HG03439 (cell line): ENCODE measurements around the gene RCOR1.

ENCODE experiments used
- ATAC-seq: cut with Tn5 transposase; IDR thresholded peaks from one replicate; pipeline ENCODE4 v1.9.1; 2021; ENCODE audit warnings: mild to moderate bottlenecking, moderate library complexity; ENCODE audit not compliant: unreplicated experiment

The RCOR1 gene

GRCh38 chr14:102667703-102668102 lies 75.3 kb downstream of the RCOR1 start:
- ATAC-seq = no peak

- no peak for ATAC-seq
These were observed 75.9 kb downstream of the RCOR1 start for GRCh38 chr14:102668291-102668873.

GRCh38 chr14:102671410-102671809 lies 79.0 kb downstream of the RCOR1 start:
- ATAC-seq = no peak

GRCh38 chr14:102672410-102672960 lies 80.0 kb downstream of the RCOR1 start:
- ATAC-seq = no peak

- no peak for ATAC-seq
These were observed 82.9 kb downstream of the RCOR1 start for GRCh38 chr14:102675396-102675795.

- ATAC-seq = no peak
These were observed 85.9 kb downstream of the RCOR1 start for GRCh38 chr14:102678394-102678793.

GRCh38 chr14:102683399-102684297 lies 91.2 kb downstream of the RCOR1 start:
- ATAC-seq = no peak

- no peak for ATAC-seq
These were observed 91.8 kb downstream of the RCOR1 start for GRCh38 chr14:102684298-102684663.

GRCh38 chr14:102686196-102686801 lies 93.8 kb downstream of the RCOR1 start:
- no peak for ATAC-seq

GRCh38 chr14:102688290-102688689 lies 95.8 kb downstream of the RCOR1 start:
- ATAC-seq = no peak

GRCh38 chr14:102690509-102691286 lies 98.2 kb downstream of the RCOR1 start:
- no peak for ATAC-seq

- ATAC-seq = no peak
These were observed 99.3 kb downstream of the RCOR1 start for GRCh38 chr14:102691763-102692162.

- ATAC-seq = no peak
These were observed 99.9 kb downstream of the RCOR1 start for GRCh38 chr14:102692334-102692733.

- no peak for ATAC-seq
These were observed 100.7 kb downstream of the RCOR1 start for GRCh38 chr14:102693006-102693755.

GRCh38 chr14:102694530-102695166 lies 102.2 kb downstream of the RCOR1 start:
- no peak for ATAC-seq

GRCh38 chr14:102695167-102695555 lies 102.7 kb downstream of the RCOR1 start:
- ATAC-seq = no peak

- ATAC-seq = no peak
These were observed 103.9 kb downstream of the RCOR1 start for GRCh38 chr14:102696332-102696731.

GRCh38 chr14:102696856-102697495 lies 104.5 kb downstream of the RCOR1 start:
- ATAC-seq = no peak

GRCh38 chr14:102697501-102697900 lies 105.1 kb downstream of the RCOR1 start:
- ATAC-seq = no peak
